ENCODE measurements around the gene R3HDM4. TPM values are rescaled to one million over a fixed set of nuclear protein-coding genes. Genes with fewer than 3 reads are reported as not detected.

The R3HDM4 gene
- total RNA-seq, 1 experiment from 2014 or later = 54.0 TPM

- Mint-ChIP-seq H3K4me3 (ENCODE audit: low read depth, unreplicated experiment) (peak overlapping the region; percentile 73), H3K9me3 (ENCODE audit: low read depth, unreplicated experiment) (no peaks in the 10 kb centered on the region), H3K27me3 (ENCODE audit: unreplicated experiment) (no peaks in the 10 kb centered on the region), H3K27ac (ENCODE audit: unreplicated experiment) (no peak overlapping the region), H3K4me1 (ENCODE audit: low read depth, unreplicated experiment) (peaks cover 8% of the 10 kb centered on the region), H3K36me3 (ENCODE audit: insufficient read depth, unreplicated experiment) (peaks cover 29% of the 10 kb centered on the region)
- no TSS peak for BruUV-seq (replicated peaks)
- CTCF ChIA-PET = no interaction called here
- TF ChIP-seq CTCF (IDR thresholded peaks at IDR 0.05; ENCODE audit: unreplicated experiment) = no peak
- intact Hi-C loops (cut with micrococcal nuclease; ENCODE audit: unreplicated experiment) = no loop called here
- no peak for DNase-seq
These were observed 1.6 kb downstream of the R3HDM4 start for GRCh38 chr19:911197-912033.

GRCh38 chr19:907183-907853, 5.7 kb downstream of the R3HDM4 start:
- no peaks in the 10 kb centered on the region for H3K27me3 Mint-ChIP-seq (ENCODE audit: unreplicated experiment)
- BruUV-seq (replicated peaks) = no TSS peak
- H3K4me1 Mint-ChIP-seq (ENCODE audit: low read depth, unreplicated experiment) = peaks cover 8% of the 10 kb centered on the region
- intact Hi-C loops (cut with micrococcal nuclease; ENCODE audit: unreplicated experiment) = no loop called here
- DNase-seq = no peak
- no peaks in the 10 kb centered on the region for H3K9me3 Mint-ChIP-seq (ENCODE audit: low read depth, unreplicated experiment)
- peaks cover 23% of the 10 kb centered on the region for H3K36me3 Mint-ChIP-seq (ENCODE audit: insufficient read depth, unreplicated experiment)
- TF ChIP-seq CTCF (IDR thresholded peaks at IDR 0.05; ENCODE audit: unreplicated experiment) = no peak
- H3K4me3 Mint-ChIP-seq (ENCODE audit: low read depth, unreplicated experiment) = no peak overlapping the region
- H3K27ac Mint-ChIP-seq (ENCODE audit: unreplicated experiment) = no peak overlapping the region
- CTCF ChIA-PET = no interaction called here

GRCh38 chr19:906480-906879, 6.5 kb downstream of the R3HDM4 start:
- H3K27me3 Mint-ChIP-seq (ENCODE audit: unreplicated experiment) = no peaks in the 10 kb centered on the region
- CTCF ChIA-PET = no interaction called here
- BruUV-seq (replicated peaks) = no TSS peak
- peaks cover 28% of the 10 kb centered on the region for H3K36me3 Mint-ChIP-seq (ENCODE audit: insufficient read depth, unreplicated experiment)
- no peak for TF ChIP-seq CTCF (IDR thresholded peaks at IDR 0.05; ENCODE audit: unreplicated experiment)
- H3K4me1 Mint-ChIP-seq (ENCODE audit: low read depth, unreplicated experiment) = peaks cover 8% of the 10 kb centered on the region
- no peaks in the 10 kb centered on the region for H3K9me3 Mint-ChIP-seq (ENCODE audit: low read depth, unreplicated experiment)
- no peak for DNase-seq
- intact Hi-C loops (cut with micrococcal nuclease; ENCODE audit: unreplicated experiment) = no loop called here
- H3K27ac Mint-ChIP-seq (ENCODE audit: unreplicated experiment) = no peak overlapping the region
- H3K4me3 Mint-ChIP-seq (ENCODE audit: low read depth, unreplicated experiment) = no peak overlapping the region

GRCh38 chr19:904545-904944, 8.5 kb downstream of the R3HDM4 start:
- H3K27ac Mint-ChIP-seq (ENCODE audit: unreplicated experiment) = no peak overlapping the region
- no peaks in the 10 kb centered on the region for H3K27me3 Mint-ChIP-seq (ENCODE audit: unreplicated experiment)
- no peak for TF ChIP-seq CTCF (IDR thresholded peaks at IDR 0.05; ENCODE audit: unreplicated experiment)
- H3K4me3 Mint-ChIP-seq (ENCODE audit: low read depth, unreplicated experiment) = no peak overlapping the region
- H3K36me3 Mint-ChIP-seq (ENCODE audit: insufficient read depth, unreplicated experiment) = peaks cover 18% of the 10 kb centered on the region
- CTCF ChIA-PET = no interaction called here
- peaks cover 4% of the 10 kb centered on the region for H3K4me1 Mint-ChIP-seq (ENCODE audit: low read depth, unreplicated experiment)
- intact Hi-C loops (cut with micrococcal nuclease; ENCODE audit: unreplicated experiment) = no loop called here
- no TSS peak for BruUV-seq (replicated peaks)
- no peak for DNase-seq
- no peaks in the 10 kb centered on the region for H3K9me3 Mint-ChIP-seq (ENCODE audit: low read depth, unreplicated experiment)
